Liver (tissue), 9 donors: Measurements from ENCODE around the gene KCNK10. TPM values are rescaled to one million over a fixed set of nuclear protein-coding genes. Genes with fewer than 3 reads are reported as not detected.

Source experiments
- DNase-seq: peaks from one replicate; pipeline ENCODE4 v3.0.0-alpha.2; 2017; ENCODE audit warnings: low spot score
- H3K27ac ChIP-seq, 2 donors: one replicate each; pipeline ENCODE4 v1.7.0; 2013; ENCODE audit warnings: inconsistent platforms in 2 of 2, low read length in 2 of 2, control low read depth in 1 of 2, low read depth in 1 of 2, mild to moderate bottlenecking in 1 of 2
- H3K27me3 ChIP-seq, 4 donors: one replicate each; pipeline versions ENCODE4 v1.6.1 to v1.7.0; 2013; ENCODE audit warnings: low read length in 3 of 4, inconsistent platforms in 1 of 4, mild to moderate bottlenecking in 1 of 4, moderate library complexity in 1 of 4; ENCODE audit not compliant: control insufficient read depth in 4 of 4, insufficient read depth in 4 of 4
- H3K36me3 ChIP-seq, 4 donors: one replicate each; pipeline versions ENCODE4 v1.6.1 to v1.7.0; 2013; ENCODE audit warnings: low read length in 3 of 4, mild to moderate bottlenecking in 3 of 4, low read depth in 1 of 4, moderate library complexity in 1 of 4; ENCODE audit not compliant: control insufficient read depth in 4 of 4, insufficient read depth in 3 of 4
- H3K4me1 ChIP-seq, 4 donors: one replicate each; pipeline versions ENCODE4 v1.6.1 to v1.7.0; 2013; ENCODE audit warnings: low read length in 3 of 4, mild to moderate bottlenecking in 3 of 4, moderate library complexity in 1 of 4; ENCODE audit not compliant: control insufficient read depth in 4 of 4, insufficient read depth in 4 of 4
- H3K4me3 ChIP-seq, 3 donors: one replicate each; pipeline versions ENCODE4 v1.6.1 to v1.7.0; 2013; ENCODE audit warnings: low read length in 3 of 3, control low read depth in 1 of 3, low read depth in 1 of 3, mild to moderate bottlenecking in 1 of 3
- H3K9ac ChIP-seq, 2 donors: one replicate each; pipeline ENCODE4 v1.7.0; 2013; ENCODE audit warnings: low read length in 2 of 2, mild to moderate bottlenecking in 2 of 2, moderate library complexity in 2 of 2, control low read depth in 1 of 2, low read depth in 1 of 2
- H3K9me3 ChIP-seq, 4 donors: one replicate each; pipeline versions ENCODE4 v1.6.1 to v1.7.0; 2013; ENCODE audit warnings: low read length in 3 of 4; ENCODE audit not compliant: control insufficient read depth in 4 of 4
- ATF3 ChIP-seq: IDR thresholded peaks from 2 replicates; pipeline ENCODE4 v1.6.1; 2016; ENCODE audit warnings: antibody characterized with exemption
- CTCF ChIP-seq: fragments of 150-350 bp; IDR thresholded peaks from 2 replicates; pipeline ENCODE4 v1.5.1; 2017; ENCODE audit warnings: improper control_type of control experiment, low read depth, low read length; ENCODE audit not compliant: missing input control
- FOXA1 ChIP-seq: IDR thresholded peaks from 2 replicates; pipeline ENCODE4 v1.6.1; 2016; ENCODE audit warnings: antibody characterized with exemption
- FOXA2 ChIP-seq: IDR thresholded peaks from 2 replicates; pipeline ENCODE4 v1.6.1; 2016; ENCODE audit warnings: antibody characterized with exemption
- GABPA ChIP-seq, 2 donors: IDR thresholded peaks in 1 of 2; conservative IDR thresholded peaks in 1 of 2; 2 replicates each; pipeline ENCODE4 v1.6.1; 2016; ENCODE audit warnings: antibody characterized with exemption in 2 of 2, mild to moderate bottlenecking in 1 of 2, moderate library complexity in 1 of 2
- HNF4A ChIP-seq, 2 donors: conservative IDR thresholded peaks; 2 replicates each; pipeline ENCODE4 v1.6.1; 2016; ENCODE audit warnings: antibody characterized with exemption in 2 of 2, mild to moderate bottlenecking in 2 of 2
- HNF4G ChIP-seq: IDR thresholded peaks from 2 replicates; pipeline ENCODE4 v1.6.1; 2016; ENCODE audit warnings: antibody characterized with exemption
- MAX ChIP-seq: IDR thresholded peaks from 2 replicates; pipeline ENCODE4 v1.6.1; 2016; ENCODE audit warnings: antibody characterized with exemption
- NR2F2 ChIP-seq: IDR thresholded peaks from 2 replicates; pipeline ENCODE4 v1.6.1; 2016; ENCODE audit warnings: antibody characterized with exemption
- RAD21 ChIP-seq, 2 donors: IDR thresholded peaks; 2 replicates each; pipeline ENCODE4 v1.6.1; 2016; ENCODE audit warnings: antibody characterized with exemption in 2 of 2, mild to moderate bottlenecking in 2 of 2
- REST ChIP-seq: IDR thresholded peaks from 2 replicates; pipeline ENCODE4 v1.6.1; 2016; ENCODE audit warnings: antibody characterized with exemption, mild to moderate bottlenecking
- RXRA ChIP-seq, 2 donors: IDR thresholded peaks; 2 replicates each; pipeline ENCODE4 v1.6.1; 2017 to 2018; ENCODE audit warnings: antibody characterized with exemption in 2 of 2, mild to moderate bottlenecking in 1 of 2
- SP1 ChIP-seq: IDR thresholded peaks from 2 replicates; pipeline ENCODE4 v1.6.1; 2018; ENCODE audit warnings: antibody characterized with exemption, mild to moderate bottlenecking
- TAF1 ChIP-seq: conservative IDR thresholded peaks from 2 replicates; pipeline ENCODE4 v1.6.1; 2016; ENCODE audit warnings: antibody characterized with exemption, mild to moderate bottlenecking
- ZBTB33 ChIP-seq: IDR thresholded peaks from 2 replicates; pipeline ENCODE4 v1.6.1; 2016; ENCODE audit warnings: antibody characterized with exemption
- WGBS: extraction: QIAGEN DNeasy Blood & Tissue Kit; methylation state at CpG from one replicate; pipeline ENCODE4 v1.1.7; 2013; 5-methylcytosine and 5-hydroxymethylcytosine counted together
- polyA plus RNA-seq, 2 donors: library from polyadenylated mRNA; stranded (reverse) in 1 of 2; unstranded in 1 of 2; fragments of 200-250 nt in 1 of 2; fragments of >200 nt in 1 of 2; fragmentation: Nextera tagmentation in 1 of 2; extraction: Ambion mirVana in 1 of 2; gene quantifications; one replicate each; pipeline versions ENCODE4 v1.2.1 to v1.2.3, GENCODE V29; 2013 to 2015
- total RNA-seq, 2 donors: library from RNA; depleted of rRNA; stranded (reverse); fragments of >200 nt; gene quantifications; one replicate each; pipeline ENCODE4 v1.2.3, GENCODE V29; 2014
- donor health status: healthy.
- donor health status: healthy.
- donor health status: healthy.
- donor health status: healthy.
- donor health status: healthy.

Gene KCNK10
- total and polyA plus RNA-seq, 4 donors, result 0.05 TPM; not detected in 3

GRCh38 chr14:88199882-88200281 lies 123.2 kb downstream of the KCNK10 start:
- DNase-seq, result no peak

GRCh38 chr14:88198446-88198845 lies 124.6 kb downstream of the KCNK10 start:
- H3K9ac ChIP-seq, result no peak overlapping the region
- TF ChIP-seq ATF3 (no peak), GABPA (IDR thresholded peaks at IDR 0.05 in 1 of 2, conservative IDR thresholded peaks at IDR 0.05 in 1 of 2) (no peak), NR2F2 (no peak), TAF1 (no peak), ZBTB33 (no peak), FOXA1 (no peak), FOXA2 (no peak), CTCF (no peak), MAX (no peak), HNF4A (conservative IDR thresholded peaks at IDR 0.05) (no peak), REST (no peak), SP1 (no peak), HNF4G (no peak)
- H3K27ac ChIP-seq, result no peak overlapping the region
- no peak for DNase-seq
- no peaks in the 10 kb centered on the region for H3K4me1 ChIP-seq
- H3K27me3 ChIP-seq, result peaks cover 0 to 3% (median 0%) of the 10 kb centered on the region in 4 donors
- H3K36me3 ChIP-seq, result no peaks in the 10 kb centered on the region
- WGBS, result 95% methylated on average over 1 of the region's 1 CpG
- H3K9me3 ChIP-seq, result no peaks in the 10 kb centered on the region
- no peak overlapping the region for H3K4me3 ChIP-seq

More at GRCh38 chr14:88199882-88200281, 123.2 kb downstream of the KCNK10 start:
- no peak overlapping the region for H3K4me3 ChIP-seq
- WGBS, result 93% methylated on average over 1 of the region's 1 CpG
- H3K27me3 ChIP-seq, result peaks cover 0 to 3% (median 0%) of the 10 kb centered on the region in 4 donors
- no peaks in the 10 kb centered on the region for H3K4me1 ChIP-seq
- no peak overlapping the region for H3K27ac ChIP-seq
- H3K9ac ChIP-seq, result no peak overlapping the region
- no peak for TF ChIP-seq ATF3
- no peak for TF ChIP-seq CTCF
- TF ChIP-seq TAF1, result no peak
- TF ChIP-seq RXRA (IDR thresholded peaks at IDR 0.05), result no peak
- no peak for TF ChIP-seq RAD21 (IDR thresholded peaks at IDR 0.05)
- TF ChIP-seq HNF4G, result no peak
- H3K9me3 ChIP-seq, result no peaks in the 10 kb centered on the region
- no peaks in the 10 kb centered on the region for H3K36me3 ChIP-seq
